ENCODE measurements around the gene MDGA2. TPM values are rescaled to one million over a fixed set of nuclear protein-coding genes. Genes with fewer than 3 reads are reported as not detected.

The MDGA2 gene
- total RNA-seq, 1 experiment from 2014 or later, result not detected

DNA sequence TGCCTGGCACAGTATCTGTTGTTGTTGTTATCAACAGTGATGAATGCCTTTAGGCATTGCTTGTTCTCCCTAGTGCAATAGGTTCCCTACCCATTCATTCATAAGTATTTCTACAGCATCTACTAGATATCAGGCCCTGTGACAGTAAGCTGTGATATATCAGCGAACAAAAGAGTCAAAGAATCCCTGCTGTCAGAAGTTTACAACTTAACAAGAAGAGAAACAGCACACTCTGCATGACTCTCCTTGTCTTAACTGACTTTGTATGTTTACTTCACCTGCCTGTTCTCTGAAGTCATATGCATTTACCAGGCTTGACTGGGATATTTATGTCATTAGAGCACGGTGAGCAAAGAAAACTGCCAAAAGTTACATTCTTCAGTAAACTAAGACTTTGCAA is 571.6 kb downstream of the MDGA2 start:
- Histone ChIP-seq H2AFZ (no peak overlapping the region), H3K27ac (no peak overlapping the region), H3K27me3 (ENCODE audit: insufficient read depth, low read depth) (no peaks in the 10 kb centered on the region), H3K79me2 (ENCODE audit: low read depth) (no peaks in the 10 kb centered on the region), H3K9me2 (ENCODE audit: insufficient read depth) (no peaks in the 10 kb centered on the region), H3F3A (ENCODE audit: insufficient read depth, low read depth) (no peaks in the 10 kb centered on the region), H3K4me2 (no peak overlapping the region), H3K4me3 (no peak overlapping the region), H3K9me3 (ENCODE audit: insufficient read depth, low read depth) (no peaks in the 10 kb centered on the region), H3K36me3 (ENCODE audit: low read depth) (no peaks in the 10 kb centered on the region), H3K4me1 (replicated peaks; ENCODE audit: insufficient read depth) (no peaks in the 10 kb centered on the region), H4K20me1 (ENCODE audit: insufficient read depth) (no peaks in the 10 kb centered on the region)
- BruUV-seq (replicated peaks), result no TSS peak
- TF ChIP-seq EZH2 (IDR thresholded peaks at IDR 0.05; ENCODE audit: low read depth) (no peak), CTCF (conservative IDR thresholded peaks at IDR 0.05) (no peak)
- CTCF ChIA-PET, result no interaction called here
- intact Hi-C loops (cut with micrococcal nuclease; ENCODE audit: unreplicated experiment), result no loop called here
- POLR2A ChIA-PET (ENCODE audit: unreplicated experiment), result no interaction called here
- DNase-seq, result no peak

DNA sequence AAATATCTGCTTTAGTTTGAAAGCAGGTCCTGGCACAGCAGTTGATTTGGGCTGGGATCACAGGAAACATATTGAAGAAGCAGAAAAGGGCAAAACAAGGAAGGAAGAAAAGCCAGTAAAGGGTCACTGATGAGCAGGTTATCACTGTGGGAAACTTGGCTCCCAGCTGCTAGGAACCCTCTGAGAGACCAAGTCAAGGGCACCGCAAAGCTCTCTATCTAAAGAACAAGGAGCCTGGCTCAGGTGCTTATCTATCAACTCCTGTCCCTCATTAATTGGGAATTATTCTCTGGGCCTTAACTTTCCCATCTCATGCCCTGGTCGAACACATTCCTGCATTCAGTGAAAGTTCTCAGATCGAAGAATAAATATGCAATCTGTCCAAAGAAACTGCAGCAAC is 572.9 kb downstream of the MDGA2 start:
- Histone ChIP-seq H3K4me3 (no peak overlapping the region), H3K79me2 (ENCODE audit: low read depth) (no peaks in the 10 kb centered on the region), H3F3A (ENCODE audit: insufficient read depth, low read depth) (no peaks in the 10 kb centered on the region), H2AFZ (no peak overlapping the region), H3K4me2 (no peak overlapping the region), H3K36me3 (ENCODE audit: low read depth) (no peaks in the 10 kb centered on the region), H3K4me1 (replicated peaks; ENCODE audit: insufficient read depth) (no peaks in the 10 kb centered on the region), H3K27me3 (ENCODE audit: insufficient read depth, low read depth) (no peaks in the 10 kb centered on the region), H3K9me2 (ENCODE audit: insufficient read depth) (no peaks in the 10 kb centered on the region), H3K27ac (no peak overlapping the region), H3K9me3 (ENCODE audit: insufficient read depth, low read depth) (no peaks in the 10 kb centered on the region), H4K20me1 (ENCODE audit: insufficient read depth) (no peaks in the 10 kb centered on the region)
- BruUV-seq (replicated peaks), result no TSS peak
- ChIA-PET CTCF (no interaction called here), POLR2A (ENCODE audit: unreplicated experiment) (no interaction called here)
- TF ChIP-seq EZH2 (IDR thresholded peaks at IDR 0.05; ENCODE audit: low read depth) (no peak), CTCF (conservative IDR thresholded peaks at IDR 0.05) (no peak)
- DNase-seq, result no peak
- intact Hi-C loops (cut with micrococcal nuclease; ENCODE audit: unreplicated experiment), result no loop called here

DNA sequence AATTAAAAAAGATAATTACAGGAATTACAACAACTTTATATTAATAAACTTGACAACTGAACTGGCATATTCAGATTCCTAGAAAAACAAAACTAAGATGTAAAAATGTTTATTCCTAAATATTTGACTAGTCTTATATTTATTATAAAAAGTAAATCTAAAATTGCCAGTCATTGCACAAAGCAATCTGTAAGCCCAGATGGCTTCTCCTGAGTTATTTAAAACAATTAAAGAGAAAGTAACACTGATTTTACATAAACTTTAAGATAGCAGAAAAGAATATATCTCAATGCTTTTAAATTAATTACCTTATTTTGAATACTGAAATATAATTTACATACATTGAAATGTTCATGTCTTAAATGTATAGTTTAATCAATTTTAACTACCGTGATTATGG is 589.7 kb downstream of the MDGA2 start:
- H3K79me2 ChIP-seq (ENCODE audit: low read depth), result no peaks in the 10 kb centered on the region
- H3K9me2 ChIP-seq (ENCODE audit: insufficient read depth), result no peaks in the 10 kb centered on the region
- no peaks in the 10 kb centered on the region for H3K4me1 ChIP-seq (replicated peaks; ENCODE audit: insufficient read depth)
- POLR2A ChIA-PET (ENCODE audit: unreplicated experiment), result no interaction called here
- no peaks in the 10 kb centered on the region for H3K27me3 ChIP-seq (ENCODE audit: insufficient read depth, low read depth)
- CTCF ChIA-PET, result no interaction called here
- H3K36me3 ChIP-seq (ENCODE audit: low read depth), result no peaks in the 10 kb centered on the region
- H2AFZ ChIP-seq, result no peak overlapping the region
- no peaks in the 10 kb centered on the region for H4K20me1 ChIP-seq (ENCODE audit: insufficient read depth)
- H3K9me3 ChIP-seq (ENCODE audit: insufficient read depth, low read depth), result no peaks in the 10 kb centered on the region
- no peak for TF ChIP-seq CTCF (conservative IDR thresholded peaks at IDR 0.05)
- no peak for TF ChIP-seq EZH2 (IDR thresholded peaks at IDR 0.05; ENCODE audit: low read depth)
- intact Hi-C loops (cut with micrococcal nuclease; ENCODE audit: unreplicated experiment), result no loop called here
- DNase-seq, result no peak
- H3F3A ChIP-seq (ENCODE audit: insufficient read depth, low read depth), result no peaks in the 10 kb centered on the region
- BruUV-seq (replicated peaks), result no TSS peak
- H3K4me2 ChIP-seq, result no peak overlapping the region
- H3K4me3 ChIP-seq, result no peak overlapping the region
- no peak overlapping the region for H3K27ac ChIP-seq
